ENCODE measurements around the gene ERC1. TPM values are rescaled to one million over a fixed set of nuclear protein-coding genes. Genes with fewer than 3 reads are reported as not detected.
"Not testable (repeated sequence)": the region's sequence is repeated elsewhere in the genome, so short reads cannot be mapped to it uniquely, and the experiment has no call there.

ERC1 gene
- total and polyA plus RNA-seq, 2 donors (not counting 1 experiment from before 2014, with no cell fraction given) = 19.7 to 34.5 TPM

- Histone ChIP-seq H3K4me3 (replicated peaks in 1 of 4; ENCODE audit: control extremely low read depth in 1 of 4, insufficient read depth in 1 of 4, low read depth in 3 of 4, low read length in 4 of 4) (no peak overlapping the region), H3K4me1 (ENCODE audit: control insufficient read depth, extremely low read depth, insufficient read depth, low read length) (no peaks in the 10 kb centered on the region), H3K79me2 (ENCODE audit: control insufficient read depth, insufficient read depth, low read length) (peaks cover 6% of the 10 kb centered on the region), H3K27me3 (ENCODE audit: control insufficient read depth, insufficient read depth, low read length) (no peaks in the 10 kb centered on the region), H4K20me1 (ENCODE audit: control insufficient read depth, extremely low read depth, insufficient read depth, low read length) (no peaks in the 10 kb centered on the region), H3K4me2 (ENCODE audit: extremely low read depth, insufficient read depth, low read length) (no peak overlapping the region), H3K9me3 (ENCODE audit: control insufficient read depth, insufficient read depth, low read depth, low read length) (no peaks in the 10 kb centered on the region), H3K27ac (ENCODE audit: insufficient read depth, low read length) (no peak overlapping the region), H3K36me3 (ENCODE audit: control insufficient read depth, insufficient read depth, low read length) (no peaks in the 10 kb centered on the region), H2AFZ (ENCODE audit: low read length) (no peak overlapping the region), H3K9ac (ENCODE audit: insufficient read depth, low read length) (no peak overlapping the region)
- no peak for DNase-seq (ENCODE audit: low read depth in 2 of 2)
- TF ChIP-seq CTCF (conservative IDR thresholded peaks at IDR 0.05 in 1 of 2, IDR thresholded peaks at IDR 0.05 in 1 of 2; ENCODE audit: low read depth in 1 of 2, low read length in 2 of 2) = no peak
- no peak for TF ChIP-seq EZH2 (IDR thresholded peaks at IDR 0.05; ENCODE audit: low read length, missing control alignments)
Observed at GRCh38 chr12:1050059-1050707, 59.2 kb downstream of the ERC1 start.

- not testable (repeated sequence) for H3K9me3 ChIP-seq (ENCODE audit: control insufficient read depth, insufficient read depth, low read depth, low read length); H3K27me3 ChIP-seq (ENCODE audit: control insufficient read depth, insufficient read depth, low read length); H3K4me1 ChIP-seq (ENCODE audit: control insufficient read depth, extremely low read depth, insufficient read depth, low read length); H3K4me3 ChIP-seq (replicated peaks in 1 of 4; ENCODE audit: control extremely low read depth in 1 of 4, insufficient read depth in 1 of 4, low read depth in 3 of 4, low read length in 4 of 4); H3K4me2 ChIP-seq (ENCODE audit: extremely low read depth, insufficient read depth, low read length); H2AFZ ChIP-seq (ENCODE audit: low read length); DNase-seq (ENCODE audit: low read depth in 2 of 2); H3K27ac ChIP-seq (ENCODE audit: insufficient read depth, low read length); H3K9ac ChIP-seq (ENCODE audit: insufficient read depth, low read length); H3K36me3 ChIP-seq (ENCODE audit: control insufficient read depth, insufficient read depth, low read length); H4K20me1 ChIP-seq (ENCODE audit: control insufficient read depth, extremely low read depth, insufficient read depth, low read length); H3K79me2 ChIP-seq (ENCODE audit: control insufficient read depth, insufficient read depth, low read length)
Observed at GRCh38 chr12:1051672-1052071, 60.6 kb downstream of the ERC1 start.

- no peaks in the 10 kb centered on the region for H3K9me3 ChIP-seq (ENCODE audit: control insufficient read depth, insufficient read depth, low read depth, low read length)
- H3K27ac ChIP-seq (ENCODE audit: insufficient read depth, low read length) = no peak overlapping the region
- H3K79me2 ChIP-seq (ENCODE audit: control insufficient read depth, insufficient read depth, low read length) = peaks cover 4% of the 10 kb centered on the region
- H3K36me3 ChIP-seq (ENCODE audit: control insufficient read depth, insufficient read depth, low read length) = no peaks in the 10 kb centered on the region
- no peak overlapping the region for H3K4me3 ChIP-seq (replicated peaks in 1 of 4; ENCODE audit: control extremely low read depth in 1 of 4, insufficient read depth in 1 of 4, low read depth in 3 of 4, low read length in 4 of 4)
- no peak overlapping the region for H2AFZ ChIP-seq (ENCODE audit: low read length)
- H3K4me2 ChIP-seq (ENCODE audit: extremely low read depth, insufficient read depth, low read length) = no peak overlapping the region
- no peak for DNase-seq (ENCODE audit: low read depth in 2 of 2)
- no peak overlapping the region for H3K9ac ChIP-seq (ENCODE audit: insufficient read depth, low read length)
- no peak for TF ChIP-seq CTCF (conservative IDR thresholded peaks at IDR 0.05 in 1 of 2, IDR thresholded peaks at IDR 0.05 in 1 of 2; ENCODE audit: low read depth in 1 of 2, low read length in 2 of 2)
- no peak for TF ChIP-seq EZH2 (IDR thresholded peaks at IDR 0.05; ENCODE audit: low read length, missing control alignments)
- no peaks in the 10 kb centered on the region for H3K4me1 ChIP-seq (ENCODE audit: control insufficient read depth, extremely low read depth, insufficient read depth, low read length)
- no peaks in the 10 kb centered on the region for H4K20me1 ChIP-seq (ENCODE audit: control insufficient read depth, extremely low read depth, insufficient read depth, low read length)
- no peaks in the 10 kb centered on the region for H3K27me3 ChIP-seq (ENCODE audit: control insufficient read depth, insufficient read depth, low read length)
Observed at GRCh38 chr12:1053690-1054089, 62.7 kb downstream of the ERC1 start.
